Measurements from ENCODE around the gene ARMC3.
"Not testable (repeated sequence)": the region's sequence is repeated elsewhere in the genome, so short reads cannot be mapped to it uniquely, and the experiment has no call there.

Gene ARMC3

GRCh38 chr10:22927661-22928403 is at the start of gene ARMC3:
Gene ARMC3, plus strand, starts transcription at chr10:22928053. Its CDS starts 3,944 bp downstream, at chr10:22931997.
- DNase-seq, result peak in 1 of 2 experiments; percentile 6

GRCh38 chr10:22891797-22892196 is 36.1 kb upstream of the ARMC3 start:
- DNase-seq, result no peak

- DNase-seq, result no peak
Observed at GRCh38 chr10:22893781-22894180, 34.1 kb upstream of the ARMC3 start.

GRCh38 chr10:22894714-22895113 is 33.1 kb upstream of the ARMC3 start:
- no peak for DNase-seq

- DNase-seq, result no peak
Observed at GRCh38 chr10:22895252-22895651, 32.6 kb upstream of the ARMC3 start.

GRCh38 chr10:22897371-22897770 is 30.5 kb upstream of the ARMC3 start:
- no peak for DNase-seq

- no peak for DNase-seq
Observed at GRCh38 chr10:22899307-22899706, 28.5 kb upstream of the ARMC3 start.

- no peak for DNase-seq
Observed at GRCh38 chr10:22899775-22900174, 28.1 kb upstream of the ARMC3 start.

GRCh38 chr10:22900841-22901601 is 26.8 kb upstream of the ARMC3 start:
- DNase-seq, result no peak

- DNase-seq, result not testable (repeated sequence)
Observed at GRCh38 chr10:22902147-22902546, 25.7 kb upstream of the ARMC3 start.

GRCh38 chr10:22903694-22904093 is 24.2 kb upstream of the ARMC3 start:
- DNase-seq, result no peak

GRCh38 chr10:22906767-22907166 is 21.1 kb upstream of the ARMC3 start:
- no peak for DNase-seq

- no peak for DNase-seq
Observed at GRCh38 chr10:22908837-22909236, 19.0 kb upstream of the ARMC3 start.

GRCh38 chr10:22909673-22910072 is 18.2 kb upstream of the ARMC3 start:
- DNase-seq, result not testable (repeated sequence)

- DNase-seq, result no peak
Observed at GRCh38 chr10:22911067-22911466, 16.8 kb upstream of the ARMC3 start.

- DNase-seq, result peak; percentile 39
Observed at GRCh38 chr10:22911889-22912762, 15.7 kb upstream of the ARMC3 start.

- DNase-seq, result no peak
Observed at GRCh38 chr10:22912763-22913384, 15.0 kb upstream of the ARMC3 start.

- DNase-seq, result no peak
Observed at GRCh38 chr10:22913474-22914092, 14.3 kb upstream of the ARMC3 start.

- no peak for DNase-seq
Observed at GRCh38 chr10:22915314-22915713, 12.5 kb upstream of the ARMC3 start.

- DNase-seq, result no peak
Observed at GRCh38 chr10:22925088-22925487, 2.8 kb upstream of the ARMC3 start.

- no peak for DNase-seq
Observed at GRCh38 chr10:22927166-22927565, 687 bp upstream of the ARMC3 start.

GRCh38 chr10:22929053-22929452 is 1.2 kb downstream of the ARMC3 start:
- not testable (repeated sequence) for DNase-seq

All from NCI-H187 (cell line).